Mucosa of rectum (tissue), 2 donors: ENCODE data around the gene TBC1D19.

Experiments
- H3K27ac ChIP-seq, 2 donors: one replicate each; pipeline ENCODE4 v1.7.0; 2013; ENCODE audit warnings: inconsistent platforms in 2 of 2, low read depth in 2 of 2, low read length in 2 of 2
- H3K27me3 ChIP-seq, 2 donors: one replicate each; pipeline ENCODE4 v1.7.0; 2013; ENCODE audit warnings: low read length in 2 of 2; ENCODE audit not compliant: control insufficient read depth in 2 of 2, insufficient read depth in 2 of 2
- H3K36me3 ChIP-seq, 2 donors: one replicate each; pipeline ENCODE4 v1.7.0; 2013; ENCODE audit warnings: low read length in 2 of 2; ENCODE audit not compliant: control insufficient read depth in 2 of 2, insufficient read depth in 2 of 2
- H3K4me1 ChIP-seq, 2 donors: one replicate each; pipeline ENCODE4 v1.7.0; 2013; ENCODE audit warnings: low read length in 2 of 2, mild to moderate bottlenecking in 1 of 2; ENCODE audit not compliant: control insufficient read depth in 2 of 2, insufficient read depth in 2 of 2
- H3K4me3 ChIP-seq, 2 donors: one replicate each; pipeline ENCODE4 v1.7.0; 2013; ENCODE audit warnings: low read length in 2 of 2
- H3K9ac ChIP-seq, 2 donors: one replicate each; pipeline ENCODE4 v1.7.0; 2013; ENCODE audit warnings: low read length in 2 of 2, low read depth in 1 of 2, mild to moderate bottlenecking in 1 of 2
- H3K9me3 ChIP-seq, 2 donors: one replicate each; pipeline ENCODE4 v1.7.0; 2013; ENCODE audit warnings: low read length in 2 of 2; ENCODE audit not compliant: control insufficient read depth in 2 of 2
- donor health status: healthy.
- donor health status: Normal muscosa, but diverticular disease.

Gene TBC1D19

DNA sequence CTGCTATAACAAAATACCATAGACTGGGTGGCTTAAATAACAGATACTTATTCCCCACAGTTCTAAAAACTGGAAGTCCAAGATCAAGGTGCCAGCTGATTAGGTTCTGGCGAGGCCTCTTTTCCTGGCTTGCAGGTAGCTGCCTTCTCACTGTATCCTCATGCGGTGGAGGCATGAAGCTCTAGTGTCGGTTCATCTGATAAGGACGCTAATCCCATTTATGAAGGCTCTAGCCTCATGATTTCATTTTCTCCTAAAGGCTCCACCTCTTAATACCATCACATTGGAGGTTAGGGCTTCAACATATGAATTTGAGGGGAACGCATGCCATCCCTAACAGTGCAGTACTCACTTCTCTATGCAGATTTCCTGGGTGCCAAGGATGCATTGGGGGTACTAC, 218.9 kb downstream of the TBC1D19 start:
- Histone ChIP-seq H3K4me3 (no peak overlapping the region), H3K36me3 (no peaks in the 10 kb centered on the region), H3K27me3 (no peaks in the 10 kb centered on the region), H3K4me1 (no peaks in the 10 kb centered on the region), H3K9ac (no peak overlapping the region), H3K9me3 (no peaks in the 10 kb centered on the region), H3K27ac (no peak overlapping the region)

DNA sequence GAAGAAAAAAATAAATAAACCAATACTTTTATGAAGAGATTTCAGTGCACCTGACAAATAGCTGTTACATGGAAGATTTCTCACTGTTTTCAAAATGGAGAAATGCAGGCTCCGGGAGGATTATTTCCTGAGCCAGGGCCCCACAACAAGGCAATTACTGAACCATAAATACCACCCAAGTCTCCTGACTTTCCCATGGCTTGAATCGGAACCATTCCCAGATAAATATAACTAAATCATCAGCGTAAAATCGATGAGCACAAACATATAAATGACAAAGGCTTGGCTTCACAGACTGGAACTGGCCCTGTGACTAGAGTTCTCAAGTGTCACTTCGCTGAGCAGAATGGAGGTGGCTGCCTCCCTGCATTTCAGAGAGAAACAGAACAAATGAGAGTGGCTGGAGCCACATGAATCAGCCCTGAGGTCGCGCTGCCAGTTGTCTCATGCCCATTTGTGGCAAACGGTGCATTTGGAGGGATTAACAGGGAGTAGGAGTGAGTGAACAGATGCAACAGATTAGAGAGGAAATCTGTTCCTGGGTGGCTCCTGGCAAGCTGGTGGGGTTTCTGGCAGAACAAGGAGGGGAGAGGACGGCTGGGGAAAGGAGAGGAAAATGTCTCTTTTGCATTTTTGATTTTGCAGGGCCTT, 219.5 kb downstream of the TBC1D19 start:
- Histone ChIP-seq H3K9ac (no peak overlapping the region), H3K4me3 (no peak overlapping the region), H3K4me1 (no peaks in the 10 kb centered on the region), H3K36me3 (no peaks in the 10 kb centered on the region), H3K27ac (no peak overlapping the region), H3K27me3 (no peaks in the 10 kb centered on the region), H3K9me3 (no peaks in the 10 kb centered on the region)

DNA sequence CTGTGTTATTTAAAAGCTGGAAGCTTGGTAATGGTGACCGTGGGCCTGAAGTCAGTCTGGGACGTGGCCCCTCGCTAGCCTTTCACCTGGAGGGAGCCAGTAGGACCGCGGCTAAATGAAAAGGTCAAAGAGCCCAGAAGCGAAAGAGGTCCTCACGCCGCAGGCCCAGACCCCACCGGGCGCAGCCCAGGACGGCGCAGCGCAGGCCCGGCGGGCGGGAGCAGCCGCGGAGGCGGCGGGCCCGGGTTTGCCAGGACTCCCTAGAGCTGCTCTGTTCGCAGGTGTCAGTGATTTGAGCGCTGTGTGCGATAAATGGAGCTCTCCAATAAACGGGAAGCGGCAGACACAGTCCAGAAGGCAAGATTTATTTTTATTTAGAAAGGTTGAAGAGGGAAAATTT, 220.6 kb downstream of the TBC1D19 start:
- H3K9ac ChIP-seq, result no peak overlapping the region
- no peak overlapping the region for H3K27ac ChIP-seq
- H3K4me3 ChIP-seq, result no peak overlapping the region
- no peaks in the 10 kb centered on the region for H3K4me1 ChIP-seq
- H3K27me3 ChIP-seq, result peaks cover 0 to 1% of the 10 kb centered on the region in 2 donors
- no peaks in the 10 kb centered on the region for H3K9me3 ChIP-seq
- no peaks in the 10 kb centered on the region for H3K36me3 ChIP-seq

DNA sequence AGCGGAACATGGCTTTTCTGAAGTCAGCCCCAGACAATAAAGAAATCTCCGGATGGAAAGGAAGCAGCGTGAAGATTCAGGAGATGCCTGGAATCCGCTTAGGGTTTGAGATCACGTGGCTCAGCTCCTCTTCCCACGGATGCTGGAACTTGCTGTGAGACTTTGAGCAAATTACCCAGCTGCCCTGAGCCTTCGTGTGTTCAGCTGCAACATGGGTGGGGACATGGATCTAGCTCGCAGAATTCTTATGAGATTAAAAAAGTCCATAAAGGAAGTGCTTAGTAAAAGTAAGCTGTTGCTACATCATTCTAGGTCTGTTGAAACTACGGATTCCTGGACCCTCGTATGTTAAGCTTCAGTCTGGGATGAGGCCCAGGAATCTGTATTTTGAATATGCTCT, 221.0 kb downstream of the TBC1D19 start:
- Histone ChIP-seq H3K27me3 (peaks cover 0 to 2% of the 10 kb centered on the region in 2 donors), H3K4me3 (no peak overlapping the region), H3K4me1 (no peaks in the 10 kb centered on the region), H3K9me3 (no peaks in the 10 kb centered on the region), H3K27ac (no peak overlapping the region), H3K9ac (no peak overlapping the region), H3K36me3 (no peaks in the 10 kb centered on the region)
